Urinary bladder (tissue), 4 donors: ENCODE data around the gene HELZ. TPM values are rescaled to one million over a fixed set of nuclear protein-coding genes. Genes with fewer than 3 reads are reported as not detected.
"Not testable (repeated sequence)": the region's sequence is repeated elsewhere in the genome, so short reads cannot be mapped to it uniquely, and the experiment has no call there.

Experiments used
- DNase-seq: peaks from one replicate; pipeline ENCODE4 v3.0.0-alpha.2; 2015; ENCODE audit errors: extremely low spot score
- H3K27ac ChIP-seq: one replicate; pipeline ENCODE4 v1.5.1; 2013; ENCODE audit warnings: low read depth, mild to moderate bottlenecking, moderate library complexity
- H3K36me3 ChIP-seq: one replicate; pipeline ENCODE4 v1.6.1; 2013; ENCODE audit warnings: mild to moderate bottlenecking, moderate library complexity; ENCODE audit not compliant: insufficient read depth
- H3K4me1 ChIP-seq: one replicate; pipeline ENCODE4 v1.6.1; 2013; ENCODE audit warnings: mild to moderate bottlenecking, moderate library complexity; ENCODE audit not compliant: insufficient read depth
- H3K4me3 ChIP-seq: one replicate; pipeline ENCODE4 v1.5.1; 2013; ENCODE audit warnings: low read depth, low read length
- WGBS: extraction: QIAGEN DNeasy Blood & Tissue Kit; methylation state at CpG from one replicate; pipeline ENCODE4 v1.1.7; 2013; 5-methylcytosine and 5-hydroxymethylcytosine counted together
- polyA plus RNA-seq: library from polyadenylated mRNA; stranded (reverse); fragments of 200-250 nt; gene quantifications from one replicate; pipeline ENCODE4 v1.2.3, GENCODE V29; 2013
- total RNA-seq: library from RNA; depleted of rRNA; stranded (reverse); fragments of >200 nt; gene quantifications from one replicate; pipeline ENCODE4 v1.2.3, GENCODE V29; 2014
- donor health status: healthy with polysubstance abuse.
- donor health status: healthy.

The HELZ gene
- total and polyA plus RNA-seq, 2 donors = 7.8 to 129 TPM

DNA sequence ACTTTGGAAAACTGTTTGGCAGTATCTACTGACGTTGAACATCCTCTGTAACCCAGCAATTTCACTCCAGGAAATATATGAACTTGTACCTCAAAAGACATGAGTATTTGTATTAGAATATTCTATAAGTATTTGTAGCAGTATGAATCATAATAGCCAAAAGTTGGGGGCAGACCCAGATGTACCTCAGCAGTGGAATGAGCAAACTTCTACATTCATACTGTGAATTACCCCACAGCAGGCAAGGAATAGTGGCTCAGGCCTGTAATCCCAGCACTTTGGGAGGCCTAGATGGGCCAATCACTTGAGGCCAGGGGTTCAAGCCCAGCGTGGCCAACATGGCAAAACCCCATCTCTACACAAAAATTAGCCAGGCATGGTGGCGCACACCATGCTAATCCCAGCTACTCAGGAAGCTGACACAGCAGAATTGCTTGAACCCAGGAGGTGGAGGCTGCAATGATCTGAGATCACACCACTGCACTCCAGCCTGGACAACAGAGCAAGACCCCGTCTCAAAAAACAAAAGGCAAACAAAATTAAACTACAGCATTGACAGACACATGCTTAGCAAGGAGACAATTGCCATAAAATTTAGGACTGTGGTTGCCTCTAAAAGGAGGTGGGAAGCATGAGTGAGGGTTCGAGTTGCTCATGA, 11.2 kb upstream of the HELZ start:
- Histone ChIP-seq H3K4me3 (no peak overlapping the region), H3K27ac (no peak overlapping the region), H3K4me1 (no peaks in the 10 kb centered on the region), H3K36me3 (no peaks in the 10 kb centered on the region)
- 96% methylated on average over 5 of the region's 5 CpGs for WGBS
- no peak for DNase-seq

GRCh38 chr17:67253384-67253783, 8.4 kb upstream of the HELZ start:
- Histone ChIP-seq H3K27ac (no peak overlapping the region), H3K4me3 (no peak overlapping the region), H3K4me1 (no peaks in the 10 kb centered on the region), H3K36me3 (no peaks in the 10 kb centered on the region)
- no peak for DNase-seq
- WGBS = 39% methylated on average over 2 of the region's 2 CpGs

DNA sequence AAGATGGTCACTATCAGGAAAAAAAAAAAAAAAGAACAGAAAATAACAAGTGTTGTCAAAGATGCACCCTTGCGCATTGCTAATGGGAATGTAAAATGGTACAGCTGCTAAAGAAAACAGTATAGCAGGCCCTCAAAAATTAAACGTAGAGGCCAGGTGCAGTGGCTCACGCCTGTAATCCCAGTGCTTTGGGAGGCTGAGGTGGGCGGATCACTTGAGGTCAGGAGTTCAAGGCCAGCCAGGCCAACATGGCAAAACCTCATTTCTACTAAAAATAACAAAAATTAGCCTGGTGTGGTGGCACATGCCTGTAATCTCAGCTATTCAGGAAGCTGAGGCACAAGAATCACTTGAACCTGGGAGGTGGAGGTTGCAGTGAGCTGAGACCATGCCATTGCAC, 6.6 kb upstream of the HELZ start:
- H3K36me3 ChIP-seq, H3K4me1 ChIP-seq, DNase-seq, H3K4me3 ChIP-seq, H3K27ac ChIP-seq: not testable (repeated sequence)
- 78% methylated on average over 4 of the region's 4 CpGs for WGBS

DNA sequence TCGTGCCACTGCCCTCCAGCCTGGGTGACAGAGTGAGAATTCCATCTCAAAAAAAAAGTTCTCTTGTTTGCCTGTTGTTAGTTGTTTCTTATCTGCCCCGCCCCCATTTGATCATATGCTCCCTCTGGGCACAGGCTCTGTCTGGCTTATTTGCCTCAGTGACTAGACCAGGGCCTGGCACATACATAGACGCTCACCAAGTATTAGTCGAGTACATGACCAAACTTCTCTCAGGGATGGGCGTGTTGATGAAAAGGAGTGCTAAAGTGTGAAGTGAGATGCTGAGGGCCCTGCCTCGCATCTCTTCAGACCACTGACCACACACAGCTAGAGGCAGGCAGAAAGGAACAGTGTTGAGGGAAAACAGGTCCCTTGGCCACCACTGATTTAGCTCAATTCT, 3.3 kb upstream of the HELZ start:
- Histone ChIP-seq H3K27ac (no peak overlapping the region), H3K36me3 (no peaks in the 10 kb centered on the region), H3K4me1 (no peaks in the 10 kb centered on the region), H3K4me3 (no peak overlapping the region)
- WGBS = 92% methylated on average over 6 of the region's 6 CpGs
- no peak for DNase-seq

DNA sequence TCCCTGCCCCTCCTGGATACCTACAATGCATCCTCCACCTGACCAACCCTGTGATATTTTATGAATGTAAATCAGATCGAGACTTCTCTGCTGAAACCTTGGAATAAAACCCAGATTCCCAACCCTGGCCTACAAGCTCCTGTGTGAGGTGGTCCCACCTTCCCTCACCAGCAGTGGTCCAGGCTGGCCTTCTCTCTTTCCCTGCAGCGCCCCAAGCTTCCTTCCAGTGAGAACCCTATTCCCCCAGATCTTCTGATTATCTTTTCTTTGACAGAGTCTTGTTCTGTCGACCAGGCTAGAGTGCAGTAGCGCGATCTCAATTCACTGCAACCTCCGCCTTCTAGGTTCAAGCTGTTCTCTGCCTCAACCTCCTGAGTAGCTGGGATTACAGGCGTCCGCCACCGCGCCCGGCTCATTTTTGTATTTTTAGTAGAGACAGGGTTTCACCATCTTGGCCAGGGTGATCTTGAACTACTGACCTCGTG, 2.5 kb upstream of the HELZ start:
- H3K27ac ChIP-seq = no peak overlapping the region
- H3K4me3 ChIP-seq = no peak overlapping the region
- H3K4me1 ChIP-seq = no peaks in the 10 kb centered on the region
- DNase-seq = no peak
- H3K36me3 ChIP-seq = no peaks in the 10 kb centered on the region
- WGBS = 97% methylated on average over 12 of the region's 12 CpGs

DNA sequence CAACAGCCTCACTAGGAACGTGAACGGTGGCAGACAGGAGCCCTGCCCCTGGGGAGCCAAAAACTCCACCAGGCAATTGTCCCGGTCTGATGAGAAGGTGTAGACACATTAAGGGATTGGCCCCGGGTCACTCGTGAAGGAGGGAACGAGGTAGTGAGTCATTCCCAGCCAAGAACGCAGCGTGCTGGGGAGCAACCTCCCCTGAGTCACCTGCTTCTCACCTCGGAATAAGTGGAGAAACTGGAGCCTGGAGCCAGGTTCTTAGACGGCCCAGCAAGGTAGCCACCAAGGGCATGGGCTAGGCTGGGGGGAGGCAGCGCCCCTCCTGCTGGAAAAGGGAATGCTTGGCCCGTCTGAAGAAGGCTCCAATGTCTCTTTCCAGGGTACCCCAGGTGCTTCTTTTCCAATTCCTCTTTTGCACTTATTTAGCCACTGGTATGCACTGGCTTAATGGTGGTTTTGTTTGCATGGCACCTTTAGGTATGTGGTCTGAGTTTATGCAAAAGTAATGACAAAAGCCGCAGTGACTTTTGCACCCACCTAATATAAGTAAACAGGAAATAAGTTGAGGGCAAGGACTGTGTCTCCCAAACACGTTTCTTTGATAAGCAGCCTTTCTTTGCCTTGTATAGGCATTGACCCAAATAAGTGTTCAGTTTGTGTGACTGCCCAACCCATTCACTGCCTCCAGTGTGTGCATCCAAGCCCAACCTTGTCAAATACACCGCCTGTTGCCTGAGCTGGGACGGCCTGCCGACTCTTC, 1.8 kb upstream of the HELZ start:
- 69% methylated on average over 17 of the region's 17 CpGs for WGBS
- Histone ChIP-seq H3K4me1 (no peaks in the 10 kb centered on the region), H3K4me3 (no peak overlapping the region), H3K27ac (peak overlapping the region; percentile 42), H3K36me3 (no peaks in the 10 kb centered on the region)
- DNase-seq = peak; percentile 37

DNA sequence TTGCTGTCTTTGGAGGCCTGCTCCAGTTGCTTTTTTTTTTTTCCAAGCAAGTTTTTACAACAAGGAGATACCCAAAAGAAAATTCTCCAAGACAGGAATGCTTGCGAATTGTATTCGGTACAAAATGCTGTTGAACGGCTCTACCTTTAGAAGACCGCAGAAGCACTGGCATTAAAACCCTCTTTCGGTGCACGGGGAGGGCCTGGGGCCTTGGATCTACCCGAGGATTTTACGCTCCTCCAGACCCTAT, 1.3 kb upstream of the HELZ start:
- WGBS = 46% methylated on average over 8 of the region's 8 CpGs
- H3K27ac ChIP-seq = no peak overlapping the region
- DNase-seq = no peak

DNA sequence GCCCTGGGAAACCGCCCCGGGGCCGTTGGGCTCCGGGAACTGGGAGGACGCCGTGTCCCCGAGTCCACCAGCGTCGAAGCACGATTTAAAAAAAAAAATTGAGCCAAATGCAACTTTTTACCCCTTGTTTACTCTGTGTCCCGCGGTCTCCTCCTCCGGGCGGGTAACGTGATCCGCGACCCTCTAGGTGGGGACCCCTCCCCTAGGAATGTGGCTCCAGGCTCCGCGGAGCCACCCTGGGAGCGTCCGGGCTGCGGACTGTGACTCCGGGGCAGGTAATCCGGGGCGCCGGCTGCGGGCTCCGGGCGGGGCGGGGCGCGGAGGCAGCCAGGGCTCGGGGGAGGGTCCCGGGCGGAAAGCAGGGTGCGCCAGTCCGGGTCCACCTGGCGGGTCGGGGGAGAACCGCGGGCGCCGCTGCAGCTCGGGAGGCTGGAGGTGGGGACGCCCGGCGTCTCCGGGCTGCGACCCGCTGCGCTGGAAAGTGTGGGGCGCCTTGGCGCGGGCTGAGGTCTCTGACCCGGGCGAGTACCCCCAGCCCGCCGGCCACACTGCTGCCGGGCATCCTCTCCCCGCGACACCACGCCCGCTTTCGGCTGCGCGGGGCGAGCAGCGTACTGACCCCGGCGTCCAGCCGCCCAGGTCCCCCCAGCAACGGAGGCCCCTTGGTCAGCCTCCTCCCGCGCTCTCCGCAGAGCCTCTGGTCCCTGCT, 852 bp upstream of the HELZ start:
- peak overlapping the region; percentile 100 for H3K4me3 ChIP-seq
- H3K4me1 ChIP-seq = no peaks in the 10 kb centered on the region
- WGBS = 1% methylated on average over 75 of the region's 75 CpGs
- H3K36me3 ChIP-seq = no peaks in the 10 kb centered on the region
- DNase-seq = no peak
- H3K27ac ChIP-seq = peak overlapping the region; percentile 76

More for the DNA sequence above, 1.3 kb upstream of the HELZ start:
- no peaks in the 10 kb centered on the region for H3K36me3 ChIP-seq
- H3K4me3 ChIP-seq = peak overlapping the region; percentile 100
- H3K4me1 ChIP-seq = no peaks in the 10 kb centered on the region

DNA sequence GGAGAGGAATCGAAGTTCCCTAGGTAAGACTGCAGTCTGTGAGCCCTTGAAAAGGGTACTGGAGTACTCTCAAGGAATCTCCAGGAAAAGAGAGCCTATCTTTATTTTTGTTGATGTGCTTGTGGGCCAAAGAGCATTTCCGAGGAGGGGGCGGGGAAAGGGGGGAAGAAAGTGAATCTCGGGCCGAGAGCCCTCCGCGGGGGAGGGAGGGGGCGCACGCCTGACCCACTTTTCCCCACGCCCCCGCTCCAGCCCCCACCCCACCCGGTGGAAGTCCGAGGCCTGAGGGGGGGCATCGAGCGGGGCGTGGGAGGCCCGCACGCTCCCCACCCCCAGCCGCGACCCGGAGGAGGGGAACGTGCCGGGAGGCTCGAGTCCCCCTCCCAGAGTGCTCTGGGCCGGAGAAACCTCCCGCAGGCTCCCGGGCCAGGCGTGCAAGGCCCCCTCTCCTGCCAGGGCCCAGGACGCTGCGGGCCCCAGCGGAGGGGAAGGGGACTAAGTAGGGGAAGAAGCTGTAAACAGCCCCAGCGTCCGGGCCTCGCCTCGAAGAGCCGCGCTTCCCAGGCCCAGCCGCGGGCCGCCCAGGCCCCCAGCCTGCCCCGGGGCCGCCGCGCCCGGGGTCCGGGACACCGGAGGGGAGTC, 444 bp downstream of the HELZ start:
- no peaks in the 10 kb centered on the region for H3K4me1 ChIP-seq
- no peak for DNase-seq
- H3K27ac ChIP-seq = peak overlapping the region; percentile 78
- under 1% methylated on average over 47 of the region's 47 CpGs for WGBS
- H3K36me3 ChIP-seq = no peaks in the 10 kb centered on the region
- H3K4me3 ChIP-seq = peak overlapping the region; percentile 100

DNA sequence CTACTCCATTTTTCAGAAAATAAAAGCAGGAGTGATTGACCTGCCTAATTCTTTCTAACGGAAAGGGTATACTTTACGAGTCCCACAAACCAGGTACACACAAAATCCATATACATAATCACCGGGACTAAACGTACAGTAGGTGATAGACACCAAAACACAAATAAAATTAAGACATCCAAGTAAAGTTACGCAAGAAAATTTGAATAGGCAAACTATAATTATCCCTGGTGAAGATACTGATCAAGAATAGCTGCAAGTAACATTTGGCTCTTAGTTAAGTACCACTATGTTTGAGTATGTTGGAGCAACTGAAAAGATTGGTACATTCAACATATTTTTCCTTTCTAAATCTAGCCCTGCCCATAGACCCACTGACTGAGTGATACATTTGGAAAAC, 1.7 kb downstream of the HELZ start:
- Histone ChIP-seq H3K4me3 (no peak overlapping the region), H3K27ac (no peak overlapping the region), H3K36me3 (no peaks in the 10 kb centered on the region), H3K4me1 (no peaks in the 10 kb centered on the region)
- WGBS = 74% methylated on average over 5 of the region's 5 CpGs
- no peak for DNase-seq

DNA sequence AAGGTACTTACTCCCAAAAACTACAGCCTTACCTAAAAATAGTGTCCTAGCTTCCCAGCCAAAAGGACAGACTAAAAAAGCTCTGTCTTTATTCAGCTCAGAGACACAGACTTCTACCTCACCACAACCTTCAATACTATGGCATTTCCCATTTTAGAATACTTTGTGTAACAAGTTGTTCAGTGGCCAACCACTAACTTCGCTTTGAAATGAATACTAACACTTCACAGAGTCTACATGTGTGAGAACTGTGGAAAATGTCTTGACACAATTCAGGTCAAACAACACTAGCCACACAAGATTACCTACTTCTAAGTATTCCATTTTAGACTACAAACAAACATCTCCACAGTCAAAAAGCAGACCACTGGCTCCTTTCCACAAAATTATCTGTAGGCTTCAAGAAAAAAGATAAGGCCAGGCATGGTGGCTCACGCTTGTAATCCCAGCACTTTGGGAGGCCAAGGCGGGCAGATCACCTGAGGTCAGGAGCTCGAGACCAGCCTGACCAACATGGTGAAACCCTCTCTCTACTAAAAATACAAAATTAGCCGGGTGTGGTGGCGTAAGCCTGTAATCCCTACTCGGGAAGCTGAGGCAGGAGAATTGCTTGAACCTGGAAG, 3.2 kb downstream of the HELZ start:
- no peak overlapping the region for H3K4me3 ChIP-seq
- 83% methylated on average over 7 of the region's 7 CpGs for WGBS

DNA sequence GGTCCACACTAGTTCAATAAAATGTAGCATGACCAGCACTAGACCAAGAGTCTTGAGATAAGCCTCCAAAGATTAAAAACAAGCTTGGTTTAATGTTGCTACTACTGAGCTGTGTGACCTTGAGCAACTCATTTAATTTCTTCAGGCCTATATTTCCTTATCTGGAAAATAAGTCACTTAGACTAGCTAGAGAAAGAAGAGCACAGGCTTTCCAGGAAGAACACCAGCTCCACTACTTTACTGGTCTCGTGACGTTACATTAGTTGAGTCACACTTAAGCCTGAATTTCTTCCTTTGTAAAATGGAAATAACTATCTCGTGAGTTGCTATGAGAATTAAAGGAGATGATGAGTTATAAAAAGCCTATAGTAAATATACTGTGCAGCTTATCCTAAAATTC, 5.4 kb downstream of the HELZ start:
- no peak overlapping the region for H3K4me3 ChIP-seq
- H3K27ac ChIP-seq = no peak overlapping the region
- H3K36me3 ChIP-seq = no peaks in the 10 kb centered on the region
- H3K4me1 ChIP-seq = no peaks in the 10 kb centered on the region
- WGBS = 56% methylated on average over 3 of the region's 3 CpGs
- DNase-seq = no peak

More for the DNA sequence above, 3.2 kb downstream of the HELZ start:
- H3K36me3 ChIP-seq = no peaks in the 10 kb centered on the region
- no peak for DNase-seq
- no peak overlapping the region for H3K27ac ChIP-seq
- H3K4me1 ChIP-seq = no peaks in the 10 kb centered on the region

- DNase-seq = no peak
- H3K27ac ChIP-seq = no peak overlapping the region
- WGBS = 92% methylated on average over 5 of the region's 5 CpGs
- H3K4me1 ChIP-seq = no peaks in the 10 kb centered on the region
- no peaks in the 10 kb centered on the region for H3K36me3 ChIP-seq
- no peak overlapping the region for H3K4me3 ChIP-seq
Observed at GRCh38 chr17:67238991-67239390, 6.0 kb downstream of the HELZ start.
